GM12865 (cell line): Measurements from ENCODE around the gene TIAL1.

ENCODE experiments used
- DNase-seq: peaks from one replicate; pipeline ENCODE4 v3.0.0; 2010; ENCODE audit warnings: low read depth
- H3K4me3 ChIP-seq: 2 replicates; pipeline ENCODE4 v1.5.1; 2011; ENCODE audit warnings: mild to moderate bottlenecking, low read depth, low read length, control low read depth
- TF ChIP-seq, protein P1 (sequence below): IDR thresholded peaks from 2 replicates; pipeline ENCODE4 v1.5.1; 2011; ENCODE audit warnings: low read length, control low read depth, low read depth, inconsistent platforms; ENCODE audit not compliant: insufficient read depth; ENCODE audit errors: missing control alignments

The TIAL1 gene

DNA sequence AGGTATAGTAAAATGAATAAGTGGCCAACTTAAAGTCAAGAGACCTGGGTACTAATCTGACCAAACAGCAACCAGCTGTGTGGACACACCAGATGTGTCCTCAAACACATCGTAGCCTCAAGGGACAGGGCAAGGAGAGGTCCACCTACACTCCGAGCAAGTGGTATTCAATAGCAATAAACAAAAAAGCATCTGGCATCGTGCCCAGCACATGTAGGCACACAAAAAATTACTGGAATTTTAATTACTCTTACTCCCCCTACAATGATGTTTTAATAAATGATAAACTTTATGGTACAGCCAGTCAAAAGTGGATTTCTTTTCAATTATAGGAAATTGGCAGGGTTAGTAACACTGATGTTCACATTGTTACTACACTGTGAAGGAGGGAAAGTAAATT is 50.8 kb downstream of the TIAL1 start:
- no peak for DNase-seq
- TF ChIP-seq, protein P1, sequence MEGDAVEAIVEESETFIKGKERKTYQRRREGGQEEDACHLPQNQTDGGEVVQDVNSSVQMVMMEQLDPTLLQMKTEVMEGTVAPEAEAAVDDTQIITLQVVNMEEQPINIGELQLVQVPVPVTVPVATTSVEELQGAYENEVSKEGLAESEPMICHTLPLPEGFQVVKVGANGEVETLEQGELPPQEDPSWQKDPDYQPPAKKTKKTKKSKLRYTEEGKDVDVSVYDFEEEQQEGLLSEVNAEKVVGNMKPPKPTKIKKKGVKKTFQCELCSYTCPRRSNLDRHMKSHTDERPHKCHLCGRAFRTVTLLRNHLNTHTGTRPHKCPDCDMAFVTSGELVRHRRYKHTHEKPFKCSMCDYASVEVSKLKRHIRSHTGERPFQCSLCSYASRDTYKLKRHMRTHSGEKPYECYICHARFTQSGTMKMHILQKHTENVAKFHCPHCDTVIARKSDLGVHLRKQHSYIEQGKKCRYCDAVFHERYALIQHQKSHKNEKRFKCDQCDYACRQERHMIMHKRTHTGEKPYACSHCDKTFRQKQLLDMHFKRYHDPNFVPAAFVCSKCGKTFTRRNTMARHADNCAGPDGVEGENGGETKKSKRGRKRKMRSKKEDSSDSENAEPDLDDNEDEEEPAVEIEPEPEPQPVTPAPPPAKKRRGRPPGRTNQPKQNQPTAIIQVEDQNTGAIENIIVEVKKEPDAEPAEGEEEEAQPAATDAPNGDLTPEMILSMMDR: no peak
- no peak overlapping the region for H3K4me3 ChIP-seq

DNA sequence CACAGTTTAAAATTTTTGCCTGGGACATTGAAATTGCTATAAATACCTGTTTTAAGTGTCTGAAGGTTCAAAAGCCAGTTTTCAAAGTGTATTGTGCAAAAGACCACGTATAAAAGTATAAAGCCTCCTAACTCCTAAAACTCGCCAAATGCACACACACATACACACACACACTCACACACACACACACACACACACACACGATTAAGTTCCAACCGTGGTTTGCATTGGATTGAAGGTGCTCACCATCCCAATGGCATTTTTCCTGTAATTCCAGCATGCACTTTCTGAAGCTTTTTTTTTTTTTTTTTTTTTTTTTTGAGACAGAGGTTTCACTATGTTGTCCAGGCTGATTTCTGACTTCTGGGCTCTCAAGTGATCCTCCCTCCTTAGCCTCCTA is 51.5 kb downstream of the TIAL1 start:
- TF ChIP-seq, protein P1: no peak
- H3K4me3 ChIP-seq: no peak overlapping the region
- DNase-seq: no peak

DNA sequence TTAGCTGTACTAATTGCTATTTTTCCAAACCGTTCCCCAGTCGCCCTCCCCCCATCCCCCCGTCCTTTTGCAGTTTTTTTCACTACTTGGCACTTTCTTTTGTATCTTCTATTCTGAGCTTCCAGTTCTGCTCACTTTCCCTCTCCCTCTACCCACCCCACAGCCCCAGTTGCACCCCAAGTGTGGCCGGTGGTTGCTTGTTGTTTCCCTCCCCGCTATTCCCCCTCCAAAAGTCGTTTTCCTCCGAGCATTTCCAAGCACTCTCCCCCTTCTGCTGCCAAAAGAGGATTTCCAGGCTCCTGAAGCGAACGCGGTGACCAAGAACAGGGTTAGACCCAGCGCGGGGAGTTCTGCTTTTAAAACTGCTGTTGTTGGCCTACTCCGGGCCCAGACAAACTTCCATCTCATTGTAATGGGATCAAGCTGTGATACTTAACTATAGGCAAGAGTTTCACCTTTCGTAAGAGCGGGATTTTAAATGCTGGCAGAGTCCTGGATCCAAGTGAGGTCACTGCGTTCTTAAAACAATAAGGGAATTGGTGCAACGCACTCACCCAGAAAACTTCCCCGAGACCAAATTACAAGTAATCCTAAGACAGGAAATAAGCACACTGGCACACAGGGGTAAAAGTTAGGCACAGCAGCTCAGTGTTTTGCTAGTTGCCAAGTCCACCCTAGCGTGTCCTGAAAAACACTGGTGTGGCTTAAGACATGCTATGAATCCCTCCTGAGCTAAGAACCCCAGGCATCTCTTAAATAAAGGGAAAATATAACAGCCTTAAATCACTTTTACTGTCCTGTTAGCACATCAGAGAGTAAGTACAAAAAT is 52.7 kb downstream of the TIAL1 start:
- TF ChIP-seq, protein P1: no peak
- peak overlapping the region; percentile 83; the same call in 1 of the 2 replicates for H3K4me3 ChIP-seq
- DNase-seq: no peak

DNA sequence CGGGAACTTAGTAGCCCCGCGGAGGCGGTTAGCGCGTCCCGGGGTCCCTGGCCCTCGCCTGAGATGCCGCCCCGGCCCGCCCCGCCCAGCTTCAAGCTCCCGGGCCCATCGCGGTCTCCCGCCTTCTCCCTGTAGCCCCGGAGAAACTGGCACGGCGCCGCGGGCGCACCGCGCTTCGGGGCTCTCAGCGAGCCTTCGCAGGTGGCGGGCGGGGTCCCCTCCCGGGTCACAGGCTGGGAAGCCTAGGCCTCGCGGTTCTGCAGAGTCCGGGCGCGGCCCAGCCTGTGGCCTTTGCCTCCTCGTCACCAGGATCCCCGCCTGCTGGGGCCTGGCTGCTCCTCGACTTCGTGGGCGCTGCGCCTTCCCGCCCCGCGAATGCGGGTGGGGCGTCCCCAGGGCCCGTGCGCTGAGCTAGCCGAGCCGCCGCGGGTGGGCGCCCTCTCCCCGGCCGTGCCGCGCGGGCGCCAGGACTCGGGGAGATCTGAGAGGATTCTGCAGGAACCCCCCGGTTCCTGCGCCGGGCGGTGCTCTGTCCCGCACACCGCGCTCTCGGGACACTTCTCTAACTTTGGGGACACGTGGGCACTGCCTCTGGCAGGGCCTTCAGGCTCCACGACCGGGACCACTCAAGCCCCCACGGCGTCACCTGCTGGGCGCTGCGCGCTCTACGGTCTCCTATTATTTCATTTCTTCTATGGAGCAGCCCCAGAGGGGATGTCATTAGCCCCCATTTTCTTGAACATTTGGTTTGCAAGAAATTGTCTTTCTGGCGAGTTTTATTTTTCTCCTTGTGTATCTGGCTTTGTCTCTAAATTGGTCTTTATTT is 53.6 kb downstream of the TIAL1 start:
- peak; percentile 78 for DNase-seq
- TF ChIP-seq, protein P1: peak; percentile 61

DNA sequence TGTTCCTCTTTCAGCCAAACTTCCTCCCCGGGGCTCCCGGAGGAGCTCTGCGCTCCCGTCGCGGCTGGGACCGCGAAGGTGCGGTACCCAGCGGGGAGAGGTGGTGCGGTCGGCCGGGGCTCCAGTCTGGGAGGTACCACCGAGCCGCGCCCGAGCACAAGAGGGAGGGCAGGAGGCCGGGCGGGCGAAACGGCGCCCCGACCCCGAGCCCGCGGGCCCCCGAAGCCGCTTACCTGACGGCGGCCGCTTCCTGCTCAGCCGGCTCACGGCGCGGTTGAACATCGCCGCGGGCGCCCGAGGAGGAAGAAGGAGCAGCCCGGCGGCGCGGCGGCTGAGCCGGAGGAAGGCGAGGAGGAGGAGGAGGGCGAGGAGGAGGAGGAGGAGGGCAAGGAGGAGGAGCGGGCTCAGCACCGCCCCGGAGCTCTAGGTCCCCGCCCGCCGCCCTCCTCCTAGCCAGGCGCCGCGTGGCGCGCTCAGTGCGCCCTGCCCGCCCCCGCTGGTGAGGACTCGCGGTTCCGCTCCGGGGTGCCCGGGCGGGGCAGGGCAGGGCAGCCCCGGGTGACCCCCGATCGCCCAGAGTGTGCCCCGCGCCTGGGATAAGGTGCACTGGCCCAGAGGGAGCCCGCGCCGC is 54.3 kb downstream of the TIAL1 start, which contains the start of gene RGS10:
TSS of gene RGS10 (minus strand) at position 363 of the 631 bp plus-strand sequence. CDS start at position 282, 81 bp downstream.
- TF ChIP-seq, protein P1: no peak
- DNase-seq: peak; percentile 91
- H3K4me3 ChIP-seq: peak within 1 kb of the TSS; percentile 83

More for the DNA sequence above, 53.6 kb downstream of the TIAL1 start:
- H3K4me3 ChIP-seq: peak overlapping the region; percentile 83

DNA sequence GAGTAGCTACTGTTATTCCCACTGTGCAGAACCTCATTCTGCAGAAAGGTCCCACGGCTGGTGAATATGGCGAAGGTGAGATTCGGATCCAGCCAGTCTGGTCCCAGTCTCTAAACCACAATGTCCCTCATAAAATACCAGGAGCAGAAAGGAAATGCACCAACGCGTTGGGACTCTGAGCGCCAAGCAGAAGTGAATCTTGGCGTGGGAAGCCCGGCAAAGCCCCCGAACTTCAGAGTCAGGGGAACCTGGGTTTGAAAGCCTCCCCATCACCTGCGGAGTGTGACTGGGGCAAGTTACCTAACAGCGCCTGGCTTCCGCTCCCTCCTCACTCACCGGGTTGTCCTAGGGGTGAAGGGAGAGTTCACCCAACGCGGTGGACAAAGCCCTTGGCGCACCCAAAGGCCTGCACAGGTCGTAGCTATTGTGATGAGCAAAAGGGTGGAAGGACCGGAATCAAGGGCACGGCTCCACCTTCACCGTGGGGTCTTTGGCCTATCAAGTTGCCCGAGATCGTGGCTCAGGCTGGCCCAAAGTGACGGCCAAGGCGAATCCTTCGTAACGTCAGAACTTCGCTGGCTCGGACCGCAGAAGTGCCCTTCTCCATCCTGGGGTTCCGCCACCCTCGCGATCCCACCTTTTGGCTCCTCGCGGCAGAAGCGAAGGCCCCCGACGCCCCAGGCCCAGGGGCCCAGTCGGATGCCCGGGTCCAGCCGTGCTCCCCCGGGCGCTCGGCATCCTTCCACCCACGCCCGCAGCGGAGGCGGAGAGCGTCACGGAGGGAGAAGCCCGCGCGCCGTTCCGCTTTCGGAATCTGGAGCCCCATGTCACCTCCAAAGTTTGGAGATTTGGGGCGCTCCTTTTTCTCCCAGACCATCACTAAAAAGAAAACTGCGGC is 55.1 kb downstream of the TIAL1 start:
- TF ChIP-seq, protein P1: no peak
- H3K4me3 ChIP-seq: peak overlapping the region; percentile 83
- peak; percentile 55 for DNase-seq
